Measurements from ENCODE around the gene OTX2. TPM values are rescaled to one million over a fixed set of nuclear protein-coding genes. Genes with fewer than 3 reads are reported as not detected.

Gene OTX2
- polyA plus RNA-seq, 1 of the 3 experiments (the other 2 are of a cell fraction), result not detected

DNA sequence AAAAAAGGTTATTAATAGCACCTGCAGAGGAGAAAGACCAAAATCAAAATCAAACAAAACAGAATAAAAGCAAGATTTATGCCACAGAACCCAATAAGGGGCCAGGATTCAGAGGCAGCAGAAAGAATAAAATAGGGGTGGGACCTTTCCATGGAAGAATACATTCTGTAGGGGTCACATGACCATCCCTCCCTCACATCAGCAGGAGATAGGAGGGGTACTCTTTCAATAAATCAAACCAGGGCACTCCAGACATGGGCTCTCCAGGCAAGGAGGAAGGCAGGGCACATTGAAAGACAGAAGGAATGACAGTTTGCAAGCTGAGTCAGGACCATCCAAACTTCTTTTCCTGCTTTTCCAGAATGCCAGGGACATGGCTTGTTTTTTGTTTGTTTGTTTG, 39.8 kb downstream of the OTX2 start:
- H3K9me2 ChIP-seq, result no peaks in the 10 kb centered on the region
- H3K79me2 ChIP-seq (ENCODE audit: insufficient read depth), result no peaks in the 10 kb centered on the region
- H4K20me1 ChIP-seq (ENCODE audit: insufficient read depth), result no peaks in the 10 kb centered on the region
- TF ChIP-seq, protein P1, sequence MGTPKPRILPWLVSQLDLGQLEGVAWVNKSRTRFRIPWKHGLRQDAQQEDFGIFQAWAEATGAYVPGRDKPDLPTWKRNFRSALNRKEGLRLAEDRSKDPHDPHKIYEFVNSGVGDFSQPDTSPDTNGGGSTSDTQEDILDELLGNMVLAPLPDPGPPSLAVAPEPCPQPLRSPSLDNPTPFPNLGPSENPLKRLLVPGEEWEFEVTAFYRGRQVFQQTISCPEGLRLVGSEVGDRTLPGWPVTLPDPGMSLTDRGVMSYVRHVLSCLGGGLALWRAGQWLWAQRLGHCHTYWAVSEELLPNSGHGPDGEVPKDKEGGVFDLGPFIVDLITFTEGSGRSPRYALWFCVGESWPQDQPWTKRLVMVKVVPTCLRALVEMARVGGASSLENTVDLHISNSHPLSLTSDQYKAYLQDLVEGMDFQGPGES (IDR thresholded peaks at IDR 0.05; ENCODE audit: low read depth, low read length), result no peak
- TF ChIP-seq, protein P2, sequence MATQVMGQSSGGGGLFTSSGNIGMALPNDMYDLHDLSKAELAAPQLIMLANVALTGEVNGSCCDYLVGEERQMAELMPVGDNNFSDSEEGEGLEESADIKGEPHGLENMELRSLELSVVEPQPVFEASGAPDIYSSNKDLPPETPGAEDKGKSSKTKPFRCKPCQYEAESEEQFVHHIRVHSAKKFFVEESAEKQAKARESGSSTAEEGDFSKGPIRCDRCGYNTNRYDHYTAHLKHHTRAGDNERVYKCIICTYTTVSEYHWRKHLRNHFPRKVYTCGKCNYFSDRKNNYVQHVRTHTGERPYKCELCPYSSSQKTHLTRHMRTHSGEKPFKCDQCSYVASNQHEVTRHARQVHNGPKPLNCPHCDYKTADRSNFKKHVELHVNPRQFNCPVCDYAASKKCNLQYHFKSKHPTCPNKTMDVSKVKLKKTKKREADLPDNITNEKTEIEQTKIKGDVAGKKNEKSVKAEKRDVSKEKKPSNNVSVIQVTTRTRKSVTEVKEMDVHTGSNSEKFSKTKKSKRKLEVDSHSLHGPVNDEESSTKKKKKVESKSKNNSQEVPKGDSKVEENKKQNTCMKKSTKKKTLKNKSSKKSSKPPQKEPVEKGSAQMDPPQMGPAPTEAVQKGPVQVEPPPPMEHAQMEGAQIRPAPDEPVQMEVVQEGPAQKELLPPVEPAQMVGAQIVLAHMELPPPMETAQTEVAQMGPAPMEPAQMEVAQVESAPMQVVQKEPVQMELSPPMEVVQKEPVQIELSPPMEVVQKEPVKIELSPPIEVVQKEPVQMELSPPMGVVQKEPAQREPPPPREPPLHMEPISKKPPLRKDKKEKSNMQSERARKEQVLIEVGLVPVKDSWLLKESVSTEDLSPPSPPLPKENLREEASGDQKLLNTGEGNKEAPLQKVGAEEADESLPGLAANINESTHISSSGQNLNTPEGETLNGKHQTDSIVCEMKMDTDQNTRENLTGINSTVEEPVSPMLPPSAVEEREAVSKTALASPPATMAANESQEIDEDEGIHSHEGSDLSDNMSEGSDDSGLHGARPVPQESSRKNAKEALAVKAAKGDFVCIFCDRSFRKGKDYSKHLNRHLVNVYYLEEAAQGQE (IDR thresholded peaks at IDR 0.05; ENCODE audit: low read depth, low read length), result no peak
- TF ChIP-seq JUND (IDR thresholded peaks at IDR 0.05), result no peak
- TF ChIP-seq TAF1 (IDR thresholded peaks at IDR 0.05; ENCODE audit: borderline replicate concordance, low read depth, low read length), result no peak
- TF ChIP-seq RCOR1 (IDR thresholded peaks at IDR 0.05; ENCODE audit: low read length), result no peak
- no peak for TF ChIP-seq MEF2A (IDR thresholded peaks at IDR 0.05; ENCODE audit: borderline replicate concordance, low read depth)
- no peak for TF ChIP-seq NRF1 (IDR thresholded peaks at IDR 0.05; ENCODE audit: low read depth, low read length)
- no peak for TF ChIP-seq GABPA (IDR thresholded peaks at IDR 0.05; ENCODE audit: low read depth)
- no peak for TF ChIP-seq FOXM1 (IDR thresholded peaks at IDR 0.05; ENCODE audit: low read depth)
- TF ChIP-seq, protein P3, sequence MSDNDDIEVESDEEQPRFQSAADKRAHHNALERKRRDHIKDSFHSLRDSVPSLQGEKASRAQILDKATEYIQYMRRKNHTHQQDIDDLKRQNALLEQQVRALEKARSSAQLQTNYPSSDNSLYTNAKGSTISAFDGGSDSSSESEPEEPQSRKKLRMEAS (IDR thresholded peaks at IDR 0.05; ENCODE audit: low read depth), result no peak
- no peak for TF ChIP-seq YY1 (IDR thresholded peaks at IDR 0.05; ENCODE audit: low read depth)
- no peak for TF ChIP-seq SIN3A (IDR thresholded peaks at IDR 0.05; ENCODE audit: borderline replicate concordance, low read depth, low read length)
- no peak for TF ChIP-seq NFIC (IDR thresholded peaks at IDR 0.05; ENCODE audit: borderline replicate concordance)
- TF ChIP-seq FOSL2 (IDR thresholded peaks at IDR 0.05; ENCODE audit: borderline replicate concordance, low read depth), result no peak
- TF ChIP-seq FOXJ3 (CRISPR knock-in tag; IDR thresholded peaks at IDR 0.05), result no peak
- no peak for TF ChIP-seq CHD2 (IDR thresholded peaks at IDR 0.05; ENCODE audit: low read length, partially characterized antibody)
- TF ChIP-seq, protein P4, sequence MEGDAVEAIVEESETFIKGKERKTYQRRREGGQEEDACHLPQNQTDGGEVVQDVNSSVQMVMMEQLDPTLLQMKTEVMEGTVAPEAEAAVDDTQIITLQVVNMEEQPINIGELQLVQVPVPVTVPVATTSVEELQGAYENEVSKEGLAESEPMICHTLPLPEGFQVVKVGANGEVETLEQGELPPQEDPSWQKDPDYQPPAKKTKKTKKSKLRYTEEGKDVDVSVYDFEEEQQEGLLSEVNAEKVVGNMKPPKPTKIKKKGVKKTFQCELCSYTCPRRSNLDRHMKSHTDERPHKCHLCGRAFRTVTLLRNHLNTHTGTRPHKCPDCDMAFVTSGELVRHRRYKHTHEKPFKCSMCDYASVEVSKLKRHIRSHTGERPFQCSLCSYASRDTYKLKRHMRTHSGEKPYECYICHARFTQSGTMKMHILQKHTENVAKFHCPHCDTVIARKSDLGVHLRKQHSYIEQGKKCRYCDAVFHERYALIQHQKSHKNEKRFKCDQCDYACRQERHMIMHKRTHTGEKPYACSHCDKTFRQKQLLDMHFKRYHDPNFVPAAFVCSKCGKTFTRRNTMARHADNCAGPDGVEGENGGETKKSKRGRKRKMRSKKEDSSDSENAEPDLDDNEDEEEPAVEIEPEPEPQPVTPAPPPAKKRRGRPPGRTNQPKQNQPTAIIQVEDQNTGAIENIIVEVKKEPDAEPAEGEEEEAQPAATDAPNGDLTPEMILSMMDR (IDR thresholded peaks at IDR 0.05), result no peak
- no peak for TF ChIP-seq RAD21 (IDR thresholded peaks at IDR 0.05; ENCODE audit: low read length)
- no peak for TF ChIP-seq EZH2phosphoT487 (IDR thresholded peaks at IDR 0.05; ENCODE audit: borderline replicate concordance, low read depth)
- TF ChIP-seq RFX5 (IDR thresholded peaks at IDR 0.05; ENCODE audit: low read length), result no peak
- no peak overlapping the region for H3K4me2 ChIP-seq
- peaks cover 10% of the 10 kb centered on the region; the same call in 1 of the 2 replicates for H3K27me3 ChIP-seq (ENCODE audit: insufficient read depth)
- H3K4me3 ChIP-seq (ENCODE audit: low read depth in 2 of 2, low read length in 1 of 2), result no peak overlapping the region
- POLR2A ChIA-PET, result no interaction called here
- no peak overlapping the region for H3K27ac ChIP-seq (ENCODE audit: low read depth in 2 of 2, low read length in 1 of 2)
- no peak for DNase-seq
- H3K9ac ChIP-seq, result no peak overlapping the region
- H2AFZ ChIP-seq (ENCODE audit: low read depth), result no peak overlapping the region
- CTCF ChIA-PET, result no interaction called here
- no peaks in the 10 kb centered on the region for H3K36me3 ChIP-seq (replicated peaks in 1 of 2; ENCODE audit: control insufficient read depth in 1 of 2, insufficient read depth in 2 of 2, low read length in 1 of 2)
- no peaks in the 10 kb centered on the region for H3K4me1 ChIP-seq (ENCODE audit: control insufficient read depth in 1 of 2, insufficient read depth in 2 of 2, low read depth in 1 of 2, low read length in 1 of 2)
- H3F3A ChIP-seq (replicated peaks; ENCODE audit: insufficient read depth), result no peaks in the 10 kb centered on the region
- H3K9me3 ChIP-seq, result no peaks in the 10 kb centered on the region
